Endothelial cell of umbilical vein (primary cell): ENCODE data around the gene MAP4K4.

Experiments used
- POLR2A ChIP-seq: IDR thresholded peaks from 2 replicates; pipeline ENCODE4 v1.6.1; 2012; ENCODE audit warnings: low read depth, mild to moderate bottlenecking, control low read depth, low read length
- POLR2AphosphoS5 ChIP-seq: IDR thresholded peaks from 2 replicates; pipeline ENCODE4 v1.6.1; 2012; ENCODE audit warnings: low read depth, mild to moderate bottlenecking, control low read depth, low read length, moderate library complexity; ENCODE audit not compliant: insufficient read depth

GRCh38 chr2:101790416-101790815 is 92.9 kb downstream of the MAP4K4 start:
- TF ChIP-seq POLR2AphosphoS5 = no peak
- no peak for TF ChIP-seq POLR2A
